ENCODE data around the gene BPIFB3.

Gene BPIFB3

GRCh38 chr20:33072362-33072761, 18.7 kb downstream of the BPIFB3 start:
- no peaks in the 10 kb centered on the region for H3K36me3 ChIP-seq (ENCODE audit: control insufficient read depth in 2 of 2, insufficient read depth in 1 of 2, low read length in 2 of 2)
- no peaks in the 10 kb centered on the region for H3K9me3 ChIP-seq (ENCODE audit: control insufficient read depth, insufficient read depth, low read depth, low read length)
- H3K27ac ChIP-seq (ENCODE audit: extremely low read depth, low read depth, low read length) = no peak overlapping the region
- CTCF ChIA-PET = no interaction called here
- no peaks in the 10 kb centered on the region for H3K4me1 ChIP-seq (ENCODE audit: control insufficient read depth, insufficient read depth, low read length)
- POLR2A ChIA-PET = no interaction called here
- H3K4me3 ChIP-seq (ENCODE audit: low read depth, low read length) = no peak overlapping the region
- TF ChIP-seq HOXA7 (CRISPR knock-in tag; IDR thresholded peaks at IDR 0.05; ENCODE audit: borderline replicate concordance) (no peak), ZFP3 (tag by site-specific recombination; IDR thresholded peaks at IDR 0.05; ENCODE audit: low read depth) (peak; percentile 75), BCL11B (tag by site-specific recombination; IDR thresholded peaks at IDR 0.05; ENCODE audit: low read depth) (no peak), ZNF521 (tag by site-specific recombination; IDR thresholded peaks at IDR 0.05) (no peak)

GRCh38 chr20:33072813-33073212, 19.1 kb downstream of the BPIFB3 start:
- Histone ChIP-seq H3K4me1 (ENCODE audit: control insufficient read depth, insufficient read depth, low read length) (no peaks in the 10 kb centered on the region), H3K27ac (ENCODE audit: extremely low read depth, low read depth, low read length) (no peak overlapping the region), H3K9me3 (ENCODE audit: control insufficient read depth, insufficient read depth, low read depth, low read length) (no peaks in the 10 kb centered on the region), H3K36me3 (ENCODE audit: control insufficient read depth in 2 of 2, insufficient read depth in 1 of 2, low read length in 2 of 2) (no peaks in the 10 kb centered on the region), H3K4me3 (ENCODE audit: low read depth, low read length) (no peak overlapping the region)
- ChIA-PET POLR2A (no interaction called here), CTCF (no interaction called here)
- TF ChIP-seq ZBTB26 (tag by site-specific recombination; optimal IDR thresholded peaks at IDR 0.05) (no peak), REST (tag by site-specific recombination; IDR thresholded peaks at IDR 0.05) (no peak), ZNF23 (tag by site-specific recombination; IDR thresholded peaks at IDR 0.05; ENCODE audit: borderline replicate concordance) (0 out of 2 replicates have a peak, but pooled peaks have one; percentile 43), ZBTB17 (tag by site-specific recombination; IDR thresholded peaks at IDR 0.05) (peak; percentile 66)

- Histone ChIP-seq H3K4me3 (ENCODE audit: low read depth, low read length) (no peak overlapping the region), H3K4me1 (ENCODE audit: control insufficient read depth, insufficient read depth, low read length) (no peaks in the 10 kb centered on the region), H3K36me3 (ENCODE audit: control insufficient read depth in 2 of 2, insufficient read depth in 1 of 2, low read length in 2 of 2) (no peaks in the 10 kb centered on the region), H3K27ac (ENCODE audit: extremely low read depth, low read depth, low read length) (no peak overlapping the region), H3K9me3 (ENCODE audit: control insufficient read depth, insufficient read depth, low read depth, low read length) (no peaks in the 10 kb centered on the region)
- ChIA-PET CTCF (no interaction called here), POLR2A (no interaction called here)
- no peak for TF ChIP-seq ZBTB20 (tag by site-specific recombination; IDR thresholded peaks at IDR 0.05)
- TF ChIP-seq ZNF366 (tag by site-specific recombination; conservative IDR thresholded peaks at IDR 0.05) = peak; percentile 97
- no peak for TF ChIP-seq ZNF610 (tag by site-specific recombination; IDR thresholded peaks at IDR 0.05; ENCODE audit: borderline replicate concordance)
- TF ChIP-seq ZNF157 (tag by site-specific recombination; IDR thresholded peaks at IDR 0.05) = no peak
- TF ChIP-seq ZBTB17 (tag by site-specific recombination; IDR thresholded peaks at IDR 0.05) = peak; percentile 96
Observed at GRCh38 chr20:33074675-33075074, 21.0 kb downstream of the BPIFB3 start.

- CTCF ChIA-PET = interaction anchor here (0.9 kb wide), 1 partner anchor 9 kb away, joined by 3 read pairs; no protein-coding TSS in a partner anchor
- Histone ChIP-seq H3K27ac (ENCODE audit: extremely low read depth, low read depth, low read length) (no peak overlapping the region), H3K9me3 (ENCODE audit: control insufficient read depth, insufficient read depth, low read depth, low read length) (no peaks in the 10 kb centered on the region), H3K4me1 (ENCODE audit: control insufficient read depth, insufficient read depth, low read length) (no peaks in the 10 kb centered on the region), H3K4me3 (ENCODE audit: low read depth, low read length) (no peak overlapping the region), H3K36me3 (ENCODE audit: control insufficient read depth in 2 of 2, insufficient read depth in 1 of 2, low read length in 2 of 2) (no peaks in the 10 kb centered on the region)
- POLR2A ChIA-PET = no interaction called here
- TF ChIP-seq ZNF843 (tag by site-specific recombination; IDR thresholded peaks at IDR 0.05) (no peak), ZNF629 (tag by site-specific recombination; IDR thresholded peaks at IDR 0.05) (no peak), ZNF510 (tag by site-specific recombination; IDR thresholded peaks at IDR 0.05; ENCODE audit: insufficient replicate concordance) (no peak), ZNF133 (tag by site-specific recombination; IDR thresholded peaks at IDR 0.05) (no peak), ZBTB11 (tag by site-specific recombination; conservative IDR thresholded peaks at IDR 0.05; ENCODE audit: low read depth) (no peak), SP2 (tag by site-specific recombination; IDR thresholded peaks at IDR 0.05) (no peak)
Observed at GRCh38 chr20:33075281-33075680, 21.6 kb downstream of the BPIFB3 start.

Data from HEK293 (cell line).